HG03159 (cell line): ENCODE measurements around the gene EMID1.
A peak's percentile ranks its signal among the peaks of the same experiment; 100 is the strongest.

Source experiments
- ATAC-seq: cut with Tn5 transposase; IDR thresholded peaks from one replicate; pipeline ENCODE4 v1.9.1; 2021; ENCODE audit warnings: mild to moderate bottlenecking, moderate library complexity; ENCODE audit not compliant: unreplicated experiment

Gene EMID1

GRCh38 chr22:29205594-29206371 lies at the start of gene EMID1:
Gene EMID1, plus strand, starts transcription at chr22:29205896. Its CDS starts 143 bp downstream, at chr22:29206039.
- no peak for ATAC-seq

- no peak for ATAC-seq
These were observed 49.7 kb upstream of the EMID1 start for GRCh38 chr22:29155966-29156365.

GRCh38 chr22:29156507-29156906 lies 49.2 kb upstream of the EMID1 start:
- ATAC-seq: no peak

GRCh38 chr22:29157759-29158535 lies 47.7 kb upstream of the EMID1 start:
- ATAC-seq: no peak

GRCh38 chr22:29158546-29158945 lies 47.1 kb upstream of the EMID1 start:
- no peak for ATAC-seq

GRCh38 chr22:29163808-29164207 lies 41.9 kb upstream of the EMID1 start:
- no peak for ATAC-seq

- ATAC-seq: no peak
These were observed 40.2 kb upstream of the EMID1 start for GRCh38 chr22:29165321-29166060.

- no peak for ATAC-seq
These were observed 39.5 kb upstream of the EMID1 start for GRCh38 chr22:29166180-29166579.

- ATAC-seq: peak; percentile 96
These were observed 38.4 kb upstream of the EMID1 start for GRCh38 chr22:29167032-29167911.

GRCh38 chr22:29171721-29172120 lies 34.0 kb upstream of the EMID1 start:
- no peak for ATAC-seq

GRCh38 chr22:29172216-29172615 lies 33.5 kb upstream of the EMID1 start:
- no peak for ATAC-seq

GRCh38 chr22:29175312-29175835 lies 30.3 kb upstream of the EMID1 start:
- ATAC-seq: no peak

- ATAC-seq: no peak
These were observed 21.5 kb upstream of the EMID1 start for GRCh38 chr22:29183971-29184848.

GRCh38 chr22:29184849-29185490 lies 20.7 kb upstream of the EMID1 start:
- ATAC-seq: no peak

GRCh38 chr22:29186302-29186701 lies 19.4 kb upstream of the EMID1 start:
- no peak for ATAC-seq

GRCh38 chr22:29187831-29188230 lies 17.9 kb upstream of the EMID1 start:
- ATAC-seq: no peak

- no peak for ATAC-seq
These were observed 15.6 kb upstream of the EMID1 start for GRCh38 chr22:29190051-29190450.

GRCh38 chr22:29190918-29191317 lies 14.8 kb upstream of the EMID1 start:
- ATAC-seq: no peak

GRCh38 chr22:29193021-29193420 lies 12.7 kb upstream of the EMID1 start:
- no peak for ATAC-seq
